Measurements from ENCODE around the gene GADD45G. TPM values are rescaled to one million over a fixed set of nuclear protein-coding genes. Genes with fewer than 3 reads are reported as not detected.

Gene GADD45G
- polyA plus RNA-seq, 3 donors from 2014 or later, result 1.6 to 2.3 TPM; not detected in 1

DNA sequence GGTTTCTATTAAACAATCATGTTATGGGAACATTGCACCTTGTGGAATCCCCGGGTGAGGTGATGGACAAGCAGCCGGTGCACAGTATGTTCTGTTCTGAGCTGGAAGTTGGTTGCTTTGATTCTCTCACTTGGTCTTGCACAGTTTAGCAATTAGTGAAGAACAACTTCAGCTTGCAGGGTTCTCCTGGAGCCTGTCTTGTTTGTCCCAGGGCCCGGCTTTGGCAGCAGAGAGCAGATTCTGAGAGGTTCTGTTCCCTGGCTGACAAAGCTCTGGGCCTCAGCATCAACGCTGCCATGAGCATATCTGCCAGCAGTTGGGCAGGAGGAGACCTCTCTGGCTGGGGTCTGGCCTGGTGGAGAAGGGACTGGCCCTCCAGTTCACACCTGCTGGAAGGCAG, 16.9 kb downstream of the GADD45G start:
- H3K4me1 Mint-ChIP-seq, result no peaks in the 10 kb centered on the region
- no peak overlapping the region for H3K27ac Mint-ChIP-seq
- no peak for DNase-seq
- no peaks in the 10 kb centered on the region for H3K36me3 Mint-ChIP-seq
- H3K9me3 Mint-ChIP-seq, result peaks cover 0 to 3% (median 0%) of the 10 kb centered on the region in 6 donors
- no peak overlapping the region for H3K4me3 Mint-ChIP-seq
- H3K27me3 Mint-ChIP-seq (ENCODE audit: low read depth in 3 of 3), result peaks cover 0 to 8% (median 5%) of the 10 kb centered on the region in 3 donors

DNA sequence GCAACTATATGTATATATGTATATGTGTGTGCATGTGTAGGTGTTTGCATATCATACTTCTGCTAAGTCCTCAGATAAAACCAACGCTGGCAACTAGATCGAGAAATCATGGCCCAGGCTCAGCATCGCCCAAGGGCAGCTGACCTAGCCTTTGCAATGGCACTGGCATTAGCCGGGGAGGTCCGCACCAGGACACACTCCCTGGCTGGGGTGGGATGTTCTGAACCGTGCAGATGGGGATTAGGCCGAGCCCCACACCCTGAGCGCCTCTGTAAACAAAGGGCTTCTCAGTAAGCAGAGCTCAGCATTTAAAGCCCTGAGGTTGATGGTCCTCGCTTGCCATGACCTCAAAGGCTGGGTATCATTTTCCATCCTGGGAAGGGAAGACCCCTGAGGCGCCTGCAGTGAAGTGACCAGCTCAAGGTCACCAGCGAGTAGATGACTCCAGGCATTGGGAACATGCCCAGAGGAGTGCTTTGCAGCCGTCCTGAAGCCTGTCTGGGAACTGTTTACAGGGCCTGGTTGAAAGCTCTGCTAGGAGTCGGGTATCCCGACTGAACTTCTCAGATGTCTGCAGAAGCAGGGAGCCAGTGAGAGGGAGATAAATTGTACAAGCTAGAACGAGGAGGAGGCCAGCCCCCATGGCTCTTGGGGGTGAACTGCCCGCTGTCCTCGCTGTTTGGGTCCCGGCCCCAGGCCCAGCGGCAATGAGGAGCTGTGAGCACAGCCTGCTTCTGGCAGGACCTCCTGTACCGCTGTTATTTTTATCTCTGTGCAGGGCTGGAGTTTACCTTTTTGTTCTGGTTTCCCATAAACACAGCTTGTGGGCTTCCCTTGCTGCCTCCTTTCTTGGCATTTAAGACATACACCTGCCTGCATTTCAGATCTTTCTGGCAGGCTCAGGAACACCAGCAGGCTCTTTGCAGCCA, 18.4 kb downstream of the GADD45G start:
- Mint-ChIP-seq H3K36me3 (no peaks in the 10 kb centered on the region), H3K27me3 (ENCODE audit: low read depth in 3 of 3) (peaks cover 0 to 7% (median 5%) of the 10 kb centered on the region in 3 donors), H3K27ac (no peak overlapping the region), H3K4me3 (no peak overlapping the region), H3K4me1 (no peaks in the 10 kb centered on the region), H3K9me3 (peaks cover 0 to 3% (median 0%) of the 10 kb centered on the region in 6 donors)
- no peak for DNase-seq

GRCh38 chr9:89623925-89624420, 19.2 kb downstream of the GADD45G start:
- no peak for DNase-seq
- no peaks in the 10 kb centered on the region for H3K36me3 Mint-ChIP-seq
- peaks cover 0 to 3% (median 0%) of the 10 kb centered on the region in 6 donors for H3K9me3 Mint-ChIP-seq
- no peak overlapping the region for H3K4me3 Mint-ChIP-seq
- H3K27me3 Mint-ChIP-seq (ENCODE audit: low read depth in 3 of 3), result peaks cover under 1 to 7% (median 5%) of the 10 kb centered on the region in 3 donors
- no peak overlapping the region for H3K27ac Mint-ChIP-seq
- H3K4me1 Mint-ChIP-seq, result no peaks in the 10 kb centered on the region

- peaks cover 1 to 7% (median 5%) of the 10 kb centered on the region in 3 donors for H3K27me3 Mint-ChIP-seq (ENCODE audit: low read depth in 3 of 3)
- H3K27ac Mint-ChIP-seq, result no peak overlapping the region
- no peak for DNase-seq
- peaks cover 0 to 3% (median 0%) of the 10 kb centered on the region in 6 donors for H3K9me3 Mint-ChIP-seq
- H3K4me3 Mint-ChIP-seq, result no peak overlapping the region
- H3K4me1 Mint-ChIP-seq, result no peaks in the 10 kb centered on the region
- no peaks in the 10 kb centered on the region for H3K36me3 Mint-ChIP-seq
These were observed 21.2 kb downstream of the GADD45G start for GRCh38 chr9:89625721-89626687.

- no peak overlapping the region for H3K4me3 Mint-ChIP-seq
These were observed 22.0 kb downstream of the GADD45G start for GRCh38 chr9:89626741-89627265.

GRCh38 chr9:89628601-89629000, 23.8 kb downstream of the GADD45G start:
- no peak overlapping the region for H3K4me3 Mint-ChIP-seq
- H3K27me3 Mint-ChIP-seq (ENCODE audit: low read depth in 3 of 3), result peaks cover 1 to 3% (median 3%) of the 10 kb centered on the region in 3 donors
- DNase-seq, result no peak
- no peak overlapping the region for H3K27ac Mint-ChIP-seq
- H3K4me1 Mint-ChIP-seq, result no peaks in the 10 kb centered on the region
- no peaks in the 10 kb centered on the region for H3K36me3 Mint-ChIP-seq
- H3K9me3 Mint-ChIP-seq, result no peaks in the 10 kb centered on the region

More at GRCh38 chr9:89626741-89627265, 22.0 kb downstream of the GADD45G start:
- peaks cover 1 to 7% (median 7%) of the 10 kb centered on the region in 3 donors for H3K27me3 Mint-ChIP-seq (ENCODE audit: low read depth in 3 of 3)
- no peaks in the 10 kb centered on the region for H3K4me1 Mint-ChIP-seq
- no peak for DNase-seq
- H3K36me3 Mint-ChIP-seq, result no peaks in the 10 kb centered on the region
- no peak overlapping the region for H3K27ac Mint-ChIP-seq
- H3K9me3 Mint-ChIP-seq, result peaks cover 0 to 3% (median 0%) of the 10 kb centered on the region in 6 donors

- H3K36me3 Mint-ChIP-seq, result no peaks in the 10 kb centered on the region
- H3K27me3 Mint-ChIP-seq (ENCODE audit: low read depth in 3 of 3), result peaks cover 1 to 5% (median 3%) of the 10 kb centered on the region in 3 donors
- no peak overlapping the region for H3K4me3 Mint-ChIP-seq
- no peaks in the 10 kb centered on the region for H3K4me1 Mint-ChIP-seq
- DNase-seq, result no peak
- no peak overlapping the region for H3K27ac Mint-ChIP-seq
- no peaks in the 10 kb centered on the region for H3K9me3 Mint-ChIP-seq
These were observed 24.5 kb downstream of the GADD45G start for GRCh38 chr9:89629081-89629976.

GRCh38 chr9:89630508-89630907, 25.7 kb downstream of the GADD45G start:
- H3K9me3 Mint-ChIP-seq, result no peaks in the 10 kb centered on the region
- DNase-seq, result no peak
- H3K27ac Mint-ChIP-seq, result no peak overlapping the region
- no peaks in the 10 kb centered on the region for H3K36me3 Mint-ChIP-seq
- peaks cover 1 to 5% (median 2%) of the 10 kb centered on the region in 3 donors for H3K27me3 Mint-ChIP-seq (ENCODE audit: low read depth in 3 of 3)
- no peaks in the 10 kb centered on the region for H3K4me1 Mint-ChIP-seq
- no peak overlapping the region for H3K4me3 Mint-ChIP-seq

DNA sequence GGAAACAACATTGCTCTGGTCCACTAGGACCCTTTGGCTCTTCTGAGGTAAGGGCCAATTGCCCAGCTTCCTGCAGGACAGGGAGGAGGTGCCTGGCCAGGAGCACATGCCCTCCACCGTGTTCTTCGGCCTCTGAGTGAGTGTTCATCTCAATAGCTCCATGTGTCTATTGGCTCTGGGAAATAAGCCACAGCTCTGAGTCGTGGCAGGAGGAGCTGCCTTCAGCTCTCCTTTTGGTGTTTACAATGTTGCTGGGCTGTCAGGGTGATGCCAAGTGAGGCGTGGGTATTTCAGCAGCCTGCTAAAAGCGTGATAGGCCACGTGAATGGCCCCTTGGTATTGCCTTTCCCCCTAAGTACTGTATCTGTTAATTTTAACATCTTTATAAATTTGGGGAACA, 26.6 kb downstream of the GADD45G start:
- Mint-ChIP-seq H3K36me3 (no peaks in the 10 kb centered on the region), H3K9me3 (no peaks in the 10 kb centered on the region), H3K27me3 (ENCODE audit: low read depth in 3 of 3) (peaks cover 1 to 5% (median 2%) of the 10 kb centered on the region in 3 donors), H3K4me3 (no peak overlapping the region), H3K27ac (no peak overlapping the region), H3K4me1 (no peaks in the 10 kb centered on the region)
- DNase-seq, result no peak

DNA sequence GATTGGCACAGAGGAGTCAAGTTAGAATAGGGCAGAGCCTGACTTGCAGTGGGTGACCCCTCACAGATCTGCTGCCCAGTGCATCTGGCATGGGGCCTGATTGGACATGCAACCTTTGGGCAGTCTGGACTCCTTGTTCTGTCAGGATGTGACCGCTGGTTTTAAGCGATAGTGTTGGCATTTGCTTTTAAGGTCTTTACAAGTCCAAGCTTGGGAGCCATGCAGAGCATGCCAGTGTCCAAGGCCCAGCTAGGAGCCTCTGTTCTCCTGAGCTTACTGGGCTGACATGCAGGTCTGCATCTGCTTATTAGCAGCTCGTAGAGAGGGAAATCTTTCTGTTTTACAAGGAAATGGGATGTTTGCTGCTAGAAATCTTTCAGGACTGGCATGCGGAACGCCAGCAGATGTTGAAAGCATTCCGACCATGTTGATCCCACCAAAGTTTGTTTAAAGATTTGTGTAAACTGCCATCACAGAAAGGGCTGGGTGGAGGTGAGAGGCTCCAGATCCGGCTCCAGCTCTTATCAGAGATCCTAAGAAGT, 27.5 kb downstream of the GADD45G start:
- Mint-ChIP-seq H3K27me3 (ENCODE audit: low read depth in 3 of 3) (peaks cover 1 to 2% (median 2%) of the 10 kb centered on the region in 3 donors), H3K27ac (no peak overlapping the region), H3K4me3 (no peak overlapping the region), H3K4me1 (no peaks in the 10 kb centered on the region), H3K9me3 (no peaks in the 10 kb centered on the region), H3K36me3 (no peaks in the 10 kb centered on the region)
- DNase-seq, result no peak

- Mint-ChIP-seq H3K4me3 (no peak overlapping the region), H3K4me1 (no peaks in the 10 kb centered on the region), H3K27ac (no peak overlapping the region), H3K9me3 (no peaks in the 10 kb centered on the region), H3K27me3 (ENCODE audit: low read depth in 3 of 3) (peaks cover 1 to 2% (median 2%) of the 10 kb centered on the region in 3 donors), H3K36me3 (no peaks in the 10 kb centered on the region)
- no peak for DNase-seq
These were observed 27.9 kb downstream of the GADD45G start for GRCh38 chr9:89632736-89633135.

DNA sequence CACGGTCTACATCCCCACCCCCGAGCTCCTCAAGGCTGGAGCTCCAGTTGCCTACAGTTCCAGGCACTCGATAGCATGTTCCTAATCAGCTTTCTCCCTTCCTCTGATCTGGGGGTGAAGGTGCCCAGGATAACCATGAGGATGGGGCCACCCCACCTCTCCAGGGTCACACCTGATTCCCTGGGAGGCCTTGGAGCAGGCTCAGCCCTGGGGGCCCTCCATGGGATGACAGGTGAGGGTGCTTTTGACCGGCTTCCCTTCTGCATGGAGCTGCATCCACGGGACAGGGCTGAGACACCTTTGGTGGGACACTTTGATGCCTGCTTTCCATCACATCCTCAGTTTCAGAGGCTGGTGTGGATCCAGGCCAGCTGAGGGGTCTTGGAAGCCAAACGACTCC, 28.6 kb downstream of the GADD45G start:
- Mint-ChIP-seq H3K27ac (no peak overlapping the region), H3K27me3 (ENCODE audit: low read depth in 3 of 3) (peaks cover 1 to 3% (median 2%) of the 10 kb centered on the region in 3 donors), H3K4me3 (no peak overlapping the region), H3K36me3 (no peaks in the 10 kb centered on the region), H3K9me3 (no peaks in the 10 kb centered on the region), H3K4me1 (no peaks in the 10 kb centered on the region)
- DNase-seq, result no peak

All from immature natural killer cell (primary cell).